GM23338 (cell line): ENCODE measurements around the gene PYM1. TPM values are rescaled to one million over a fixed set of nuclear protein-coding genes. Genes with fewer than 3 reads are reported as not detected.

Experiments
- ATAC-seq: fragments of 200-7000 bp; cut with Tn5 transposase; 3 replicates; pipeline ENCODE4 v1.9.1; 2020
- DNase-seq: peaks from one replicate; pipeline ENCODE4 v3.0.0-alpha.2; 2015; ENCODE audit warnings: low spot score
- H2AFZ ChIP-seq: fragments of 200-600 bp; sonication (generic); 2 replicates; pipeline ENCODE4 v1.8.0; 2016; ENCODE audit warnings: antibody characterized with exemption, mild to moderate bottlenecking, moderate library complexity
- H3F3A ChIP-seq: fragments of 200-600 bp; sonication (generic); replicated peaks from 2 replicates; pipeline ENCODE4 v1.8.0; 2017; ENCODE audit warnings: antibody characterized with exemption, mixed run types, low read depth
- H3K27ac ChIP-seq: fragments of 200-600 bp; sonication (generic); 2 replicates; pipeline ENCODE4 v1.6.1; 2016; ENCODE audit warnings: low read depth
- H3K27me3 ChIP-seq: fragments of 200-600 bp; sonication (generic); 2 replicates; pipeline ENCODE4 v1.8.0; 2016; ENCODE audit warnings: mild to moderate bottlenecking, mixed run types, moderate library complexity; ENCODE audit not compliant: insufficient read depth
- H3K36me3 ChIP-seq: fragments of 200-600 bp; sonication (generic); 2 replicates; pipeline ENCODE4 v1.8.0; 2016; ENCODE audit warnings: mild to moderate bottlenecking; ENCODE audit not compliant: insufficient read depth
- H3K4me1 ChIP-seq: fragments of 200-600 bp; sonication (generic); 2 replicates; pipeline ENCODE4 v1.8.0; 2016; ENCODE audit warnings: mild to moderate bottlenecking, moderate library complexity; ENCODE audit not compliant: insufficient read depth
- H3K4me2 ChIP-seq: fragments of 200-600 bp; sonication (generic); 2 replicates; pipeline ENCODE4 v1.7.1; 2017; ENCODE audit warnings: mixed run types
- H3K4me3 ChIP-seq: fragments of 200-600 bp; sonication (generic); 2 replicates; pipeline ENCODE4 v1.6.1; 2016; ENCODE audit warnings: mixed run types
- H3K79me2 ChIP-seq: fragments of 200-600 bp; sonication (generic); replicated peaks from 2 replicates; pipeline ENCODE4 v1.8.0; 2017; ENCODE audit warnings: mild to moderate bottlenecking; ENCODE audit not compliant: insufficient read depth
- H3K9me2 ChIP-seq: fragments of 200-600 bp; sonication (generic); 2 replicates; pipeline ENCODE4 v1.8.0; 2017; ENCODE audit not compliant: insufficient read depth
- H4K20me1 ChIP-seq: fragments of 200-600 bp; sonication (generic); replicated peaks from 2 replicates; pipeline ENCODE4 v1.8.0; 2017; ENCODE audit warnings: mild to moderate bottlenecking; ENCODE audit not compliant: insufficient read depth
- H3K27ac Mint-ChIP-seq: 2 replicates; pipeline ENCODE4 v1.8.0; 2020; ENCODE audit warnings: inconsistent platforms, mild to moderate bottlenecking, moderate library complexity, mixed read lengths
- H3K27me3 Mint-ChIP-seq: 3 replicates; pipeline ENCODE4 v1.8.0; 2022; ENCODE audit warnings: low read depth, mild to moderate bottlenecking, moderate library complexity, mixed read lengths, inconsistent platforms; ENCODE audit not compliant: insufficient read depth, poor library complexity
- H3K36me3 Mint-ChIP-seq: 3 replicates; pipeline ENCODE4 v1.8.0; 2021; ENCODE audit warnings: low read depth, mild to moderate bottlenecking, inconsistent platforms, moderate library complexity, mixed read lengths
- H3K4me1 Mint-ChIP-seq: 3 replicates; pipeline ENCODE4 v1.8.0; 2020; ENCODE audit warnings: mild to moderate bottlenecking, inconsistent platforms, mixed read lengths
- H3K4me3 Mint-ChIP-seq: 3 replicates; pipeline ENCODE4 v1.8.0; 2021; ENCODE audit warnings: moderate library complexity, mild to moderate bottlenecking, inconsistent platforms, mixed read lengths
- H3K9me3 Mint-ChIP-seq: 3 replicates; pipeline ENCODE4 v1.8.0; 2020; ENCODE audit warnings: moderate library complexity, mild to moderate bottlenecking, inconsistent platforms, mixed read lengths
- CTCF ChIP-seq, 2 experiments: fragments of 200-600 bp in 1 of 2; sonication (generic) in 1 of 2; conservative IDR thresholded peaks; 2 replicates each; pipeline versions ENCODE4 v1.5.1 to v1.6.1; 2016 to 2017; ENCODE audit warnings: antibody characterized with exemption in 2 of 2, low read depth in 2 of 2, mild to moderate bottlenecking in 2 of 2, moderate library complexity in 1 of 2
- EZH2 ChIP-seq: fragments of 200-600 bp; sonication (generic); IDR thresholded peaks from one replicate; pipeline ENCODE4 v1.8.0; 2017; ENCODE audit warnings: antibody characterized with exemption, mild to moderate bottlenecking, low read depth; ENCODE audit not compliant: unreplicated experiment
- EZH2phosphoT487 ChIP-seq: fragments of 200-600 bp; sonication (generic); IDR thresholded peaks from one replicate; pipeline ENCODE4 v1.8.1; 2018; ENCODE audit warnings: antibody characterized with exemption; ENCODE audit not compliant: unreplicated experiment
- JUNB ChIP-seq: IDR thresholded peaks from one replicate; pipeline ENCODE4 v1.6.1; 2016; ENCODE audit warnings: antibody characterized with exemption; ENCODE audit not compliant: unreplicated experiment
- REST ChIP-seq: IDR thresholded peaks from one replicate; pipeline ENCODE4 v1.6.1; 2018; ENCODE audit warnings: antibody characterized with exemption; ENCODE audit not compliant: unreplicated experiment
- polyA plus RNA-seq: library from polyadenylated mRNA; unstranded; fragments of >200 nt; fragmentation: Nextera tagmentation; extraction: Ambion mirVana; gene quantifications from 2 replicates; pipeline ENCODE4 v1.2.1, GENCODE V29; 2016
- total RNA-seq: library from RNA; depleted of rRNA; stranded (reverse); fragments of >200 nt; shearing (Covaris generic); gene quantifications from 2 replicates; pipeline ENCODE4 v1.2.3, GENCODE V29; 2014
- TF ChIP-seq, protein P1 (sequence below): IDR thresholded peaks from 2 replicates; pipeline ENCODE4 v1.6.1; 2016; ENCODE audit warnings: antibody characterized with exemption

PYM1 gene
- total and polyA plus RNA-seq, 2 experiments from 2014 or later: 70.2 to 150 TPM

GRCh38 chr12:55926738-55927587 is 731 bp downstream of the PYM1 start:
- DNase-seq: peak; percentile 96
- Histone ChIP-seq H3K4me3 (peak overlapping the region; percentile 99), H3K79me2 (peaks cover 48% of the 10 kb centered on the region), H4K20me1 (no peaks in the 10 kb centered on the region; the same call in none of the 2 replicates), H3K27me3 (peaks cover 6% of the 10 kb centered on the region; the same call in 1 of the 2 replicates), H3K4me2 (peak overlapping the region; percentile 85), H3K27ac (peak overlapping the region; percentile 96), H2AFZ (peak overlapping the region; percentile 91; the same call in 1 of the 2 replicates), H3K36me3 (peaks cover 4% of the 10 kb centered on the region; the same call in 1 of the 2 replicates), H3K9me2 (no peaks in the 10 kb centered on the region), H3K4me1 (peaks cover 39% of the 10 kb centered on the region), H3F3A (peaks cover 18% of the 10 kb centered on the region)
- H3K36me3 Mint-ChIP-seq: peaks cover 35% of the 10 kb centered on the region
- peak overlapping the region; percentile 99 for H3K27ac Mint-ChIP-seq
- no peaks in the 10 kb centered on the region; the same call in 2 of the 3 replicates for H3K9me3 Mint-ChIP-seq
- H3K4me3 Mint-ChIP-seq: peak overlapping the region; percentile 98
- peaks cover 37% of the 10 kb centered on the region for H3K4me1 Mint-ChIP-seq
- TF ChIP-seq REST (no peak), CTCF (conservative IDR thresholded peaks at IDR 0.05; ENCODE audit: low read depth in 2 of 2) (peak; percentile 77 to 84)
- TF ChIP-seq, protein P1, sequence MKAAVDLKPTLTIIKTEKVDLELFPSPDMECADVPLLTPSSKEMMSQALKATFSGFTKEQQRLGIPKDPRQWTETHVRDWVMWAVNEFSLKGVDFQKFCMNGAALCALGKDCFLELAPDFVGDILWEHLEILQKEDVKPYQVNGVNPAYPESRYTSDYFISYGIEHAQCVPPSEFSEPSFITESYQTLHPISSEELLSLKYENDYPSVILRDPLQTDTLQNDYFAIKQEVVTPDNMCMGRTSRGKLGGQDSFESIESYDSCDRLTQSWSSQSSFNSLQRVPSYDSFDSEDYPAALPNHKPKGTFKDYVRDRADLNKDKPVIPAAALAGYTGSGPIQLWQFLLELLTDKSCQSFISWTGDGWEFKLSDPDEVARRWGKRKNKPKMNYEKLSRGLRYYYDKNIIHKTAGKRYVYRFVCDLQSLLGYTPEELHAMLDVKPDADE: peak; percentile 24; the same call in 1 of the 2 replicates
- H3K27me3 Mint-ChIP-seq: peaks cover 12% of the 10 kb centered on the region
- ATAC-seq: peak; percentile 69

GRCh38 chr12:55925870-55926737 is 1.6 kb downstream of the PYM1 start:
- no peaks in the 10 kb centered on the region; the same call in none of the 2 replicates for H4K20me1 ChIP-seq
- H3K4me1 ChIP-seq: peaks cover 36% of the 10 kb centered on the region
- H3K27ac ChIP-seq: peak overlapping the region; percentile 96
- peaks cover 18% of the 10 kb centered on the region for H3F3A ChIP-seq
- H3K79me2 ChIP-seq: peaks cover 56% of the 10 kb centered on the region
- H3K36me3 ChIP-seq: peaks cover 4% of the 10 kb centered on the region; the same call in 1 of the 2 replicates
- H3K9me3 Mint-ChIP-seq: no peaks in the 10 kb centered on the region; the same call in 2 of the 3 replicates
- no peaks in the 10 kb centered on the region for H3K9me2 ChIP-seq
- peaks cover 32% of the 10 kb centered on the region for H3K4me1 Mint-ChIP-seq
- H2AFZ ChIP-seq: no peak overlapping the region
- H3K27me3 ChIP-seq: peaks cover 1% of the 10 kb centered on the region; the same call in 1 of the 2 replicates
- no peak for DNase-seq
- peak overlapping the region; percentile 98 for H3K4me3 Mint-ChIP-seq
- TF ChIP-seq, protein P1: no peak
- TF ChIP-seq JUNB: no peak
- no peak for TF ChIP-seq EZH2
- TF ChIP-seq EZH2phosphoT487: no peak
- H3K4me3 ChIP-seq: peak overlapping the region; percentile 99
- no peak for ATAC-seq
- peaks cover 8% of the 10 kb centered on the region for H3K27me3 Mint-ChIP-seq
- peak overlapping the region; percentile 85 for H3K4me2 ChIP-seq
- peaks cover 35% of the 10 kb centered on the region for H3K36me3 Mint-ChIP-seq
- H3K27ac Mint-ChIP-seq: peak overlapping the region; percentile 96
